HG02870 (cell line): Measurements from ENCODE around the gene RIC8B.
"Not testable (repeated sequence)": the region's sequence is repeated elsewhere in the genome, so short reads cannot be mapped to it uniquely, and the experiment has no call there.

Experiments
- ATAC-seq: cut with Tn5 transposase; IDR thresholded peaks from one replicate; pipeline ENCODE4 v1.9.1; 2021; ENCODE audit warnings: mild to moderate bottlenecking, moderate library complexity; ENCODE audit not compliant: unreplicated experiment

RIC8B gene

GRCh38 chr12:106897981-106898901 is 123.8 kb downstream of the RIC8B start:
- no peak for ATAC-seq

- no peak for ATAC-seq
Measured at GRCh38 chr12:106900554-106900953, 126.1 kb downstream of the RIC8B start.

- no peak for ATAC-seq
Measured at GRCh38 chr12:106901276-106901675, 126.8 kb downstream of the RIC8B start.

- no peak for ATAC-seq
Measured at GRCh38 chr12:106902053-106902452, 127.6 kb downstream of the RIC8B start.

GRCh38 chr12:106903241-106903945 is 128.9 kb downstream of the RIC8B start:
- peak; percentile 73 for ATAC-seq

GRCh38 chr12:106906715-106907114 is 132.2 kb downstream of the RIC8B start:
- no peak for ATAC-seq

GRCh38 chr12:106907411-106907810 is 132.9 kb downstream of the RIC8B start:
- ATAC-seq = no peak

- no peak for ATAC-seq
Measured at GRCh38 chr12:106907846-106908245, 133.4 kb downstream of the RIC8B start.

GRCh38 chr12:106908561-106908960 is 134.1 kb downstream of the RIC8B start:
- no peak for ATAC-seq

- ATAC-seq = peak; percentile 59
Measured at GRCh38 chr12:106910202-106910601, 135.7 kb downstream of the RIC8B start.

- ATAC-seq = no peak
Measured at GRCh38 chr12:106911581-106911980, 137.1 kb downstream of the RIC8B start.

GRCh38 chr12:106913456-106913855 is 139.0 kb downstream of the RIC8B start:
- ATAC-seq = no peak

- peak; percentile 72 for ATAC-seq
Measured at GRCh38 chr12:106914796-106915634, 140.5 kb downstream of the RIC8B start.

- ATAC-seq = no peak
Measured at GRCh38 chr12:106915635-106916026, 141.1 kb downstream of the RIC8B start.

GRCh38 chr12:106917503-106917902 is 143.0 kb downstream of the RIC8B start:
- ATAC-seq = no peak

GRCh38 chr12:106918746-106919145 is 144.3 kb downstream of the RIC8B start:
- no peak for ATAC-seq

GRCh38 chr12:106919910-106920544 is 145.5 kb downstream of the RIC8B start:
- no peak for ATAC-seq

GRCh38 chr12:106921976-106922375 is 147.5 kb downstream of the RIC8B start:
- not testable (repeated sequence) for ATAC-seq

GRCh38 chr12:106923594-106923993 is 149.1 kb downstream of the RIC8B start:
- not testable (repeated sequence) for ATAC-seq

GRCh38 chr12:106924268-106924861 is 149.9 kb downstream of the RIC8B start:
- no peak for ATAC-seq
